K562 (cell line): ENCODE measurements around the gene PCSK7. TPM values are rescaled to one million over a fixed set of nuclear protein-coding genes. Genes with fewer than 3 reads are reported as not detected.
A peak's percentile ranks its signal among the peaks of the same experiment; 100 is the strongest.

Experiments used
- ATAC-seq: fragments of 200-7000 bp; cut with Tn5 transposase; 3 replicates; pipeline ENCODE4 v1.9.1; 2020; ENCODE audit warnings: moderate library complexity
- BruUV-seq: library from RNA; stranded (reverse); fragments of 400-500 nt; replicated peaks from 2 replicates; lab custom pipeline; 2021; lab: Mats Ljungman, UMichigan
- CTCF ChIA-PET: fragments of 300-600 bp; formaldehyde crosslinking; extraction: SDS; loops from one replicate; lab custom pipeline; 2021; ENCODE audit warnings: low intra/inter-chr PET ratio; lab: Yijun Ruan, JAX
- POLR2A ChIA-PET: fragments of 300-600, 350-650 bp; sonication (Branson Sonifier 250); formaldehyde crosslinking; extraction: SDS; loops from one replicate; lab custom pipeline; 2021; ENCODE audit warnings: antibody characterized with exemption, inconsistent platforms; lab: Yijun Ruan, JAX
- DNase-seq, 4 experiments: peaks; one replicate each; pipeline versions ENCODE4 v3.0.0 to v3.0.0-alpha.2; 2011 to 2018; ENCODE audit warnings: low spot score in 3 of 4, mixed read lengths in 3 of 4; ENCODE audit errors: extremely low read depth in 1 of 4
- FAIRE-seq: peaks from 2 replicates; lab custom pipeline; 2011; peaks lifted over from hg19 to GRCh38; lab: Jason Lieb, UNC
- H2AFZ ChIP-seq: 2 replicates; pipeline ENCODE4 v1.6.0; 2011; ENCODE audit warnings: low read depth, low read length, control low read depth, inconsistent platforms
- H3K27ac ChIP-seq: fragments of 200-600 bp; 3 replicates; pipeline ENCODE4 v1.8.0; 2011; ENCODE audit warnings: low read depth, mild to moderate bottlenecking, control low read depth, inconsistent platforms, low read length, moderate library complexity, mixed read lengths; ENCODE audit errors: extremely low read depth
- H3K27me3 ChIP-seq, 2 experiments: fragments of 300-600 bp in 1 of 2; 2 replicates in 1 of 2; 3 replicates in 1 of 2; pipeline versions ENCODE4 v1.6.0 to v1.8.0; 2011; ENCODE audit warnings: inconsistent platforms in 2 of 2, low read length in 2 of 2, mild to moderate bottlenecking in 1 of 2, mixed read lengths in 1 of 2, moderate library complexity in 1 of 2; ENCODE audit not compliant: control insufficient read depth in 2 of 2, insufficient read depth in 2 of 2
- H3K36me3 ChIP-seq: fragments of 300-600 bp; 3 replicates; pipeline ENCODE4 v1.8.0; 2011; ENCODE audit warnings: mild to moderate bottlenecking, low read length, inconsistent platforms; ENCODE audit not compliant: control insufficient read depth, insufficient read depth
- H3K4me1 ChIP-seq, 2 experiments: fragments of 200-600 bp in 1 of 2; replicated peaks in 1 of 2; 2 replicates in 1 of 2; 3 replicates in 1 of 2; pipeline versions ENCODE4 v1.5.1 to v1.8.0; 2011; ENCODE audit warnings: inconsistent platforms in 2 of 2, low read length in 2 of 2, mild to moderate bottlenecking in 1 of 2, mixed read lengths in 1 of 2, moderate library complexity in 1 of 2; ENCODE audit not compliant: control insufficient read depth in 2 of 2, insufficient read depth in 2 of 2
- H3K4me2 ChIP-seq: 2 replicates; pipeline ENCODE4 v1.6.1; 2011; ENCODE audit warnings: low read length, control low read depth, inconsistent platforms, mixed read lengths; ENCODE audit not compliant: insufficient read depth
- H3K4me3 ChIP-seq: fragments of 200-600 bp; sonication (generic), shearing (Covaris generic); 2 replicates; pipeline ENCODE4 v1.5.1; 2016; ENCODE audit warnings: control low read depth, inconsistent platforms
- H3K79me2 ChIP-seq: fragments of 200-600 bp; 3 replicates; pipeline ENCODE4 v1.8.0; 2011; ENCODE audit warnings: low read length, inconsistent platforms; ENCODE audit not compliant: control insufficient read depth, insufficient read depth
- H3K9ac ChIP-seq, 2 experiments: 2 replicates each; pipeline versions ENCODE4 v1.6.0 to v1.6.1; 2011; ENCODE audit warnings: low read depth in 2 of 2, low read length in 2 of 2, control low read depth in 1 of 2, inconsistent platforms in 1 of 2, mild to moderate bottlenecking in 1 of 2, mixed read lengths in 1 of 2; ENCODE audit not compliant: insufficient read depth in 1 of 2
- H3K9me1 ChIP-seq: one replicate; pipeline ENCODE4 v1.6.0; 2011; ENCODE audit warnings: inconsistent platforms, mild to moderate bottlenecking, low read length, moderate library complexity; ENCODE audit not compliant: control insufficient read depth, insufficient read depth
- H3K9me3 ChIP-seq: replicated peaks from 2 replicates; pipeline ENCODE4 v1.5.1; 2011; ENCODE audit warnings: low read depth, low read length, inconsistent platforms; ENCODE audit not compliant: control insufficient read depth, insufficient read depth
- H4K20me1 ChIP-seq: replicated peaks from 2 replicates; pipeline ENCODE4 v1.6.1; 2011; ENCODE audit warnings: low read length, inconsistent platforms, mixed read lengths; ENCODE audit not compliant: control insufficient read depth, insufficient read depth
- ZNF311 ChIP-seq: fragments of 250-450 bp; sonication (Bioruptor Pico); IDR thresholded peaks from 2 replicates; pipeline ENCODE4 v1.4.0; 2020; ENCODE audit warnings: mild to moderate bottlenecking, moderate library complexity
- WGBS: fragments of 100-300 bp; shearing (Covaris generic); methylation state at CpG from one replicate; pipeline ENCODE4 v1.1.6; 2016; ENCODE audit warnings: low coverage, mixed read lengths; ENCODE audit not compliant: insufficient coverage; ENCODE audit errors: missing lambda C conversion rate; 5-methylcytosine and 5-hydroxymethylcytosine counted together
- in situ Hi-C: fragments of 300-500 bp; cut with MboI; formaldehyde crosslinking; loops from 4 replicates; pipeline ENCODE4 v1.15.0; 2018; ENCODE audit warnings: inconsistent platforms, mixed read lengths
- intact Hi-C: fragments of 100-400 bp; cut with micrococcal nuclease; formaldehyde crosslinking; loops from 2 replicates; pipeline ENCODE4 v1.14.2; 2022
- polyA plus RNA-seq, 8 experiments: library from polyadenylated mRNA; depleted of rRNA in 4 of 8; stranded (reverse) in 5 of 8; unstranded in 3 of 8; fragments of >200 nt; fragmentation: Nextera tagmentation in 2 of 8; fragmentation: Illumina TruSeq in 1 of 8; extraction: Ambion mirVana in 2 of 8; extraction: Trizol in 1 of 8; gene quantifications; 2 replicates each; pipeline versions ENCODE4 v1.2.1 to v1.2.3, GENCODE V29; 2011 to 2014; ENCODE audit warnings: inconsistent platforms in 1 of 8, missing spikeins in 1 of 8
- total RNA-seq, 7 experiments: library from RNA; depleted of rRNA in 6 of 7; stranded (reverse); fragments of >200 nt in 6 of 7; fragmentation: Illumina TruSeq in 2 of 7; extraction: Trizol in 2 of 7; gene quantifications; 2 replicates each; pipeline versions ENCODE4 v1.2.1 to v1.2.3, GENCODE V29; 2011 to 2021; ENCODE audit warnings: low replicate concordance in 1 of 7
- TF ChIP-seq, protein P1 (sequence below), 2 experiments: IDR thresholded peaks; 2 replicates each; pipeline ENCODE4 v1.6.1; 2012; ENCODE audit warnings: improper control_type of control experiment in 2 of 2, low read depth in 2 of 2, low read length in 2 of 2, borderline replicate concordance in 1 of 2

PCSK7 gene
- total and polyA plus RNA-seq, 9 of the 15 experiments (the other 6 are each of a cell fraction or from before 2014, with no cell fraction given) = 3.1 to 29.2 (median 15.6) TPM

DNA sequence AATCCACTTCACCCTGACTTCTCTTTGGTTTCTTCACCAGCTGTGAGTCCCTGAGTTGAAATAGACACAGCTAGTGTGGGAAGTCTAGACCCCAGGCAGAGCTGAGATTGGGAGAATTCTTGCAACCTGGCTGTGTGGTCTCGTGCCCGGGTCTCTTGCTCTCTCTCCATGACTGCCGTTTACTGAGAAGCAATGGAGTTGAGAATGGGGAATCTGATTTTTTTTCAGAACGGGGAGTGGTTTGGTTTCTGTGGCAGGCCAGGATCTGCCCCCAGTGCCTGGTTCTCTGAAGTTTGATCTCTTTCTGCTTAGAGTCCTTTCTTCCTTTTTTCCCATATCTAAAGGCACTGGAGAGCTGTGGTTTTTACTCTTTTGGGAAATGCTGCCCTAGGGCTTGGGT is 51.9 kb downstream of the PCSK7 start:
- Histone ChIP-seq H3K27me3 (no peaks in the 10 kb centered on the region), H3K9me1 (no peaks in the 10 kb centered on the region), H4K20me1 (no peaks in the 10 kb centered on the region), H3K27ac (peak overlapping the region; percentile 67; the same call in 1 of the 3 replicates), H3K79me2 (peaks cover 18% of the 10 kb centered on the region), H2AFZ (0 out of 2 replicates have a peak overlapping the region, but pooled peaks have one; percentile 76), H3K4me3 (peak overlapping the region; percentile 49), H3K4me2 (peak overlapping the region; percentile 86), H3K4me1 (peaks cover 24 to 38% of the 10 kb centered on the region in 2 experiments), H3K9me3 (no peaks in the 10 kb centered on the region)
- in situ Hi-C loops (no loop called here), intact Hi-C loops (no loop called here)
- ChIA-PET POLR2A (interaction anchor here (0.9 to 3.5 kb wide), 9 partner anchors 13 to 207 kb away, joined by 3 to 17 read pairs (median 5); partner anchors contain the start of gene PAFAH1B2), CTCF (interaction anchor here (1.9 to 2.9 kb wide), 2 partner anchors 25 to 46 kb away, joined by 5 to 12 read pairs; no protein-coding TSS in a partner anchor)
- no peak for TF ChIP-seq ZNF311 (CRISPR knock-in tag)
- TF ChIP-seq, protein P1, sequence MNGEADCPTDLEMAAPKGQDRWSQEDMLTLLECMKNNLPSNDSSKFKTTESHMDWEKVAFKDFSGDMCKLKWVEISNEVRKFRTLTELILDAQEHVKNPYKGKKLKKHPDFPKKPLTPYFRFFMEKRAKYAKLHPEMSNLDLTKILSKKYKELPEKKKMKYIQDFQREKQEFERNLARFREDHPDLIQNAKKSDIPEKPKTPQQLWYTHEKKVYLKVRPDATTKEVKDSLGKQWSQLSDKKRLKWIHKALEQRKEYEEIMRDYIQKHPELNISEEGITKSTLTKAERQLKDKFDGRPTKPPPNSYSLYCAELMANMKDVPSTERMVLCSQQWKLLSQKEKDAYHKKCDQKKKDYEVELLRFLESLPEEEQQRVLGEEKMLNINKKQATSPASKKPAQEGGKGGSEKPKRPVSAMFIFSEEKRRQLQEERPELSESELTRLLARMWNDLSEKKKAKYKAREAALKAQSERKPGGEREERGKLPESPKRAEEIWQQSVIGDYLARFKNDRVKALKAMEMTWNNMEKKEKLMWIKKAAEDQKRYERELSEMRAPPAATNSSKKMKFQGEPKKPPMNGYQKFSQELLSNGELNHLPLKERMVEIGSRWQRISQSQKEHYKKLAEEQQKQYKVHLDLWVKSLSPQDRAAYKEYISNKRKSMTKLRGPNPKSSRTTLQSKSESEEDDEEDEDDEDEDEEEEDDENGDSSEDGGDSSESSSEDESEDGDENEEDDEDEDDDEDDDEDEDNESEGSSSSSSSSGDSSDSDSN (IDR thresholded peaks at IDR 0.05; ENCODE audit: borderline replicate concordance in 1 of 2, low read depth in 2 of 2, low read length in 2 of 2) = 0 out of 4 replicates have a peak, but pooled peaks of 1 of the 2 experiments have one; percentile 20
- TF ChIP-seq, all 486 proteins: peak for 1
- BruUV-seq = no TSS peak
- Histone ChIP-seq H3K9ac (peak overlapping the region; percentile 69 to 91; a peak in 3 of 4 replicates), H3K36me3 (peaks cover 22% of the 10 kb centered on the region)
- FAIRE-seq (peak; percentile 29), ATAC-seq (no peak), DNase-seq (peak in 1 of 4 experiments; percentile 23)
- 20% methylated on average over 4 of the region's 4 CpGs for WGBS
